Left lung (tissue), 10 donors: Measurements from ENCODE around the gene PAFAH2. TPM values are rescaled to one million over a fixed set of nuclear protein-coding genes. Genes with fewer than 3 reads are reported as not detected.
A peak's percentile ranks its signal among the peaks of the same experiment; 100 is the strongest.

Experiments used
- ATAC-seq: fragments of 200-7000 bp; cut with Tn5 transposase; one replicate; pipeline ENCODE4 v1.9.1; 2020; ENCODE audit warnings: moderate library complexity
- DNase-seq, 4 donors: peaks; one replicate each; pipeline ENCODE4 v3.0.0-alpha.2; 2013 to 2020
- H3K27ac ChIP-seq, 2 donors: fragments of 200-600 bp; sonication (generic) in 1 of 2; one replicate each; pipeline versions ENCODE4 v1.5.0 to v1.8.0; 2020 to 2021
- H3K27me3 ChIP-seq, 2 donors: fragments of 200-600 bp; sonication (generic) in 1 of 2; one replicate each; pipeline versions ENCODE4 v1.5.0 to v1.8.0; 2020 to 2021
- H3K36me3 ChIP-seq, 2 donors: fragments of 200-600 bp; sonication (generic) in 1 of 2; one replicate each; pipeline versions ENCODE4 v1.5.0 to v1.8.0; 2020 to 2021
- H3K4me1 ChIP-seq, 2 donors: fragments of 200-600 bp; one replicate each; pipeline ENCODE4 v1.8.0; 2021
- H3K4me3 ChIP-seq, 2 donors: fragments of 200-600 bp; sonication (generic) in 1 of 2; one replicate each; pipeline versions ENCODE4 v1.5.0 to v1.8.0; 2020 to 2021; ENCODE audit warnings: mild to moderate bottlenecking in 1 of 2
- H3K9me3 ChIP-seq, 2 donors: fragments of 200-600 bp; sonication (generic) in 1 of 2; one replicate each; pipeline versions ENCODE4 v1.5.0 to v1.8.0; 2020 to 2021
- intact Hi-C, 2 donors: fragments of 100-400 bp; cut with DNase I; formaldehyde crosslinking; loops; one replicate each; pipeline versions ENCODE4 v1.11.2 to v1.14.2; 2022
- polyA plus RNA-seq, 6 donors: library from polyadenylated mRNA; unstranded; fragments of 120-200 nt; gene quantifications; one replicate each; pipeline ENCODE4 v1.2.1, GENCODE V29; 2013; ENCODE audit not compliant: insufficient read length in 6 of 6
- total RNA-seq, 2 donors: library from RNA; stranded (reverse); fragmentation: NEBNext Ultra II Directional; extraction: Animal tissue kit (Norgen Biotek cat#: 25700); gene quantifications; one replicate each; pipeline ENCODE4 v1.2.1, GENCODE V29; 2021
- TF ChIP-seq, protein P1 (sequence below), 2 donors: fragments of 200-600 bp; sonication (generic) in 1 of 2; IDR thresholded peaks; one replicate each; pipeline versions ENCODE4 v1.5.0 to v1.8.0; 2021; ENCODE audit warnings: antibody characterized with exemption in 2 of 2
- donor health status: DM: no; HTN: yes; CAD: no.
- donor health status: DM: no; HTN: no; CAD: no.

Gene PAFAH2
- total and polyA plus RNA-seq, 8 donors, result 11.7 to 25.2 (median 13.5) TPM

- TF ChIP-seq, protein P1, sequence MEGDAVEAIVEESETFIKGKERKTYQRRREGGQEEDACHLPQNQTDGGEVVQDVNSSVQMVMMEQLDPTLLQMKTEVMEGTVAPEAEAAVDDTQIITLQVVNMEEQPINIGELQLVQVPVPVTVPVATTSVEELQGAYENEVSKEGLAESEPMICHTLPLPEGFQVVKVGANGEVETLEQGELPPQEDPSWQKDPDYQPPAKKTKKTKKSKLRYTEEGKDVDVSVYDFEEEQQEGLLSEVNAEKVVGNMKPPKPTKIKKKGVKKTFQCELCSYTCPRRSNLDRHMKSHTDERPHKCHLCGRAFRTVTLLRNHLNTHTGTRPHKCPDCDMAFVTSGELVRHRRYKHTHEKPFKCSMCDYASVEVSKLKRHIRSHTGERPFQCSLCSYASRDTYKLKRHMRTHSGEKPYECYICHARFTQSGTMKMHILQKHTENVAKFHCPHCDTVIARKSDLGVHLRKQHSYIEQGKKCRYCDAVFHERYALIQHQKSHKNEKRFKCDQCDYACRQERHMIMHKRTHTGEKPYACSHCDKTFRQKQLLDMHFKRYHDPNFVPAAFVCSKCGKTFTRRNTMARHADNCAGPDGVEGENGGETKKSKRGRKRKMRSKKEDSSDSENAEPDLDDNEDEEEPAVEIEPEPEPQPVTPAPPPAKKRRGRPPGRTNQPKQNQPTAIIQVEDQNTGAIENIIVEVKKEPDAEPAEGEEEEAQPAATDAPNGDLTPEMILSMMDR (IDR thresholded peaks at IDR 0.05), result no peak
- Histone ChIP-seq H3K4me1 (peaks cover under 1 to 6% of the 10 kb centered on the region in 2 donors), H3K27me3 (no peaks in the 10 kb centered on the region), H3K4me3 (no peak overlapping the region), H3K36me3 (no peaks in the 10 kb centered on the region), H3K27ac (no peak overlapping the region), H3K9me3 (no peaks in the 10 kb centered on the region)
- DNase-seq (no peak), ATAC-seq (no peak)
- intact Hi-C loops, result no loop called here
These were observed 68.8 kb downstream of the PAFAH2 start for GRCh38 chr1:25929016-25929415.

DNA sequence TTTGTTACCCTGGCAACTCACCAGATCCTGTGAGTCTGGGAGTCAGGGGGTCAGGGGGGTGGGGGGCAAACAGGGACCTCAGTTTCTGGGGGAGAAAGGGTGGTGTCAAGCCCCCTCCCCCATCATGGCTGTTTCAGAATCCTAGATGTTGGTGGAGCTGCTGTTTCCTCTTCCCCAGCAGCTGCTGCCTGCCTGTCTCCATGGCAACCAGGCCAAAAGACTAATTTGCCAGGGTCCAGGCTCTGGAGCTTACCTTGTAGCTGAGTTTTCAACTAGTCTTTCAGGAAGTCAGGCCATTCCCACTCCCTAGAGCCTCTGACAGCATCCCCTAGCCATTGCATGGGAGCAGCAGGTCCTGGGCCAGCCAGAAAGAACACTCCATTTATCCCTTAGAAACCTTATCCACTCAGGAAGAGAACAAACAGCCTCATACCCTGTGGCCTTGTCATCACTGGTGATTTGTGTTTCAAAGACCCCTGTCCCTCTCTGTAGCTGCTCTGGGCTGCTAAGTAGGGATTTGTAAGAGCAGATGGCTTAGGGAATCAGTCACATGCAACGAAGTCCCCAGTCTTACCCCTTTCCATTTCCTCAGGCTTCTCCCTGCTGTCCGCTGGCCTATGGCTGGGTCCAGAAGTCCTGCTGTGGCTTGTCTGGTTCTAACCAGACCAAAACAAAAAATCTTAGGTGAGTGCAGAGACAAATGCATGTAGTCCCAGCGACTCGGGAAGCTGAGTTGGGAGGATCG lies 70.2 kb downstream of the PAFAH2 start:
- no peak overlapping the region for H3K4me3 ChIP-seq
- ATAC-seq (no peak), DNase-seq (peak in 1 of 4 donors; percentile 37)
- peaks cover 4 to 19% of the 10 kb centered on the region in 2 donors for H3K4me1 ChIP-seq
- H3K9me3 ChIP-seq, result no peaks in the 10 kb centered on the region
- H3K27me3 ChIP-seq, result peaks cover 0 to 7% of the 10 kb centered on the region in 2 donors
- intact Hi-C loops, result no loop called here
- TF ChIP-seq, protein P1 (IDR thresholded peaks at IDR 0.05), result no peak
- H3K36me3 ChIP-seq, result no peaks in the 10 kb centered on the region
- H3K27ac ChIP-seq, result no peak overlapping the region

DNA sequence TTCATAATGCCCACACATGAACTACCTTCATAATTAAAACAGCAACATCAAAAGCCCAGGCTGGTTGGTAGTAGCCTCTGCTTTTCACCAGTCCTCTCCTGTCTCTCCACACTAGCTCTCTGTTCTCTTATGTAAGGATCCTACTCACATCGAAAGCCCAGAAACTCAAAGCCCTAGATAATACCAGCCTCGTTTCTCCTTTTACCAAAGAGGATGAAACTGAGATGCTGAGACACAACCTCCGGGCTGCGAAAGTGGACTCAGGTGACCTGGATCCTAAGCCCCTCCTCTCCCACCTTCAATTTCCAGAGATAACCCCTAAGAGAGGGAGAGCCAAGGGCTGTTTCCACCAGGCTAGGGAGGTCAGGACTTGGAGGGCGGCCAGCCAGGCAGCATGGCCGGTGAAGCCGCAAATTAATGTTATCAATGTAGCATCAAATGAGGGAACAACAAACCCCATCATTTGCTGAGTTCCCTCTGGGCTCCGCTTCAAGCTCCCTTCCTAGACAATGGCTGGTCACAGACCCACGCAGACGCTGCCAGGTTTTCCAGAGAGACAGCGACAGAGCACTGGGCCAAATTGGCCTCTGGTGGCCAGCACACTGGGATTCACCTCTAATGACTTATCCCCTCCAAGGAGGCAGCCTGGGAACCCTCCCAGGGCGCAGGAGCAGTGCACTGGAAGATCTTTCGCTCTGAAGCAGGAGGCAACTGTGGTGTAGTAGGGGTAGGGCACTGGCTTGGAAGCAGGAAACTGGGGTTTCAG lies 70.9 kb downstream of the PAFAH2 start:
- no peak overlapping the region for H3K4me3 ChIP-seq
- ATAC-seq, result no peak
- no peaks in the 10 kb centered on the region for H3K36me3 ChIP-seq
- no peak overlapping the region for H3K27ac ChIP-seq
- intact Hi-C loops, result no loop called here
- peaks cover 0 to 10% of the 10 kb centered on the region in 2 donors for H3K27me3 ChIP-seq
- H3K9me3 ChIP-seq, result no peaks in the 10 kb centered on the region
- TF ChIP-seq, protein P1 (IDR thresholded peaks at IDR 0.05), result no peak
- no peak for DNase-seq
- peaks cover 4 to 26% of the 10 kb centered on the region in 2 donors for H3K4me1 ChIP-seq

DNA sequence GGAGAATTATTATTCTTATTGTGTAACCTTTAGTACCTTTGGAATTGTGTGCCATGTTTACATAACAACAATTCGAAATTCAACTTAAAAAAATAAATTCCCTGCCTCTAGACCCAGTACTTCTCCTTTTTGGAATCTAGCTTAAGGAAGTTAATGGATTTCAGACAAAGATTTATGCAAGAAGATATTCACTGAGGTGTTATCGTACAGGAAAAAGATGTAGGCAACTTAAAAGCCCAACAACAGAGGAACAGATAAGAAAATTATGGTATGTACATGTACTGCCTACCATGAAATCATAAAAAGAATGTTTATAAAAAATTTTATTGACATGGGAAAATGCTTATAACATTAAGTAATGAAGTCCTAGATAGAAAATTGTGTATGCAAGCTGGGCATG lies 73.4 kb downstream of the PAFAH2 start:
- intact Hi-C loops, result no loop called here
- no peak for DNase-seq
- Histone ChIP-seq H3K9me3 (no peaks in the 10 kb centered on the region), H3K27me3 (peaks cover 0 to 10% of the 10 kb centered on the region in 2 donors), H3K4me1 (peaks cover 4 to 26% of the 10 kb centered on the region in 2 donors), H3K4me3 (no peak overlapping the region), H3K27ac (peak overlapping the region in 1 of 2 donors; percentile 29), H3K36me3 (no peaks in the 10 kb centered on the region)
- TF ChIP-seq, protein P1 (IDR thresholded peaks at IDR 0.05), result no peak
- no peak for ATAC-seq

- no peaks in the 10 kb centered on the region for H3K36me3 ChIP-seq
- H3K4me3 ChIP-seq, result peak overlapping the region; percentile 35 to 52
- H3K27ac ChIP-seq, result peak overlapping the region; percentile 71 to 85
- H3K4me1 ChIP-seq, result peaks cover 4 to 26% of the 10 kb centered on the region in 2 donors
- DNase-seq (peak in 3 of 4 donors; percentile 27 to 46 (median 31)), ATAC-seq (peak; percentile 76)
- intact Hi-C loops, result no loop called here
- TF ChIP-seq, protein P1 (IDR thresholded peaks at IDR 0.05), result no peak
- no peaks in the 10 kb centered on the region for H3K9me3 ChIP-seq
- H3K27me3 ChIP-seq, result peaks cover 0 to 10% of the 10 kb centered on the region in 2 donors
These were observed 74.8 kb downstream of the PAFAH2 start for GRCh38 chr1:25922971-25923552.
